NCI-H1694 treated with DMSO at 0.1 percent for 48 hours (cell line): ENCODE measurements around the gene ACAD9.
"Not testable (repeated sequence)": the region's sequence is repeated elsewhere in the genome, so short reads cannot be mapped to it uniquely, and the experiment has no call there.

ENCODE experiments used
- DNase-seq: peaks from one replicate; lab custom pipeline; 2025; lab: John Stamatoyannopoulos, UW

Gene ACAD9

DNA sequence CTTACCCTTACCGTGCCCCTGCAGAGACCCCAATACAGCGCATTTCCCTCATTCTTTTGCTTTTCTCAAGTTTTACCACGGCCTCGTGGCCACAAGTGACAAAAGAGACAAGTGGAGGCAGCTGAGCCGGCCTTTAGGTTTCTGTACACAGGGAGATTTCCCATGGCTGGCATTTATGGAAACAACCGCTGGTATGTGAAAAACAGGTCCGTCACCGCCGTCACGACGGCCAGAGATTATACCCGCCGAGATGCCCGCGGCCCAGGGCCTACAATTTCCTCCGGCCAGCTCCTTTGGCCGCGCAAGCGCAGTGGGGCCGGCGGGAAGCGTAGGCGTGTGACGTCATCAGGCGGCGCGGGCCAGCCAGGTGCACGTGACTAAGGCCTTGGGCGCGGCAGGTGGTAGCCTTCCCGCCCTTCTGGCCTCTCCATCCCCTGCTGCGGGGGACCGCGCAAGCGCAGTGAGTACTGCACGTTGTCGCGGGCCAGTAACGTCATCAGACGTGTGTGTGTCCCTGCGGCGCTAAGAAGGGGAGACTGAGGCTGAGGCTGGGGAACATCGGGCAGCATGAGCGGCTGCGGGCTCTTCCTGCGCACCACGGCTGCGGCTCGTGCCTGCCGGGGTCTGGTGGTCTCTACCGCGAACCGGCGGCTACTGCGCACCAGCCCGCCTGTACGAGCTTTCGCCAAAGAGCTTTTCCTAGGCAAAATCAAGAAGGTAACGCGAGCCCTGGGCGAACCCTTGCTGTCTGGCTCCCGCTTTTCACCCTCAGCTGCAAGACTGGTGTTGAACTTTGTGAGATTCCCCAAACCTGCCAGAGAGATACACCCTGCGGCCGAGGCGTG lies at the start of gene ACAD9:
ACAD9 (plus strand) TSS at position 496 of the 845 bp plus-strand sequence; CDS start at position 568, 72 bp downstream.
- peak; percentile 95 for DNase-seq

DNA sequence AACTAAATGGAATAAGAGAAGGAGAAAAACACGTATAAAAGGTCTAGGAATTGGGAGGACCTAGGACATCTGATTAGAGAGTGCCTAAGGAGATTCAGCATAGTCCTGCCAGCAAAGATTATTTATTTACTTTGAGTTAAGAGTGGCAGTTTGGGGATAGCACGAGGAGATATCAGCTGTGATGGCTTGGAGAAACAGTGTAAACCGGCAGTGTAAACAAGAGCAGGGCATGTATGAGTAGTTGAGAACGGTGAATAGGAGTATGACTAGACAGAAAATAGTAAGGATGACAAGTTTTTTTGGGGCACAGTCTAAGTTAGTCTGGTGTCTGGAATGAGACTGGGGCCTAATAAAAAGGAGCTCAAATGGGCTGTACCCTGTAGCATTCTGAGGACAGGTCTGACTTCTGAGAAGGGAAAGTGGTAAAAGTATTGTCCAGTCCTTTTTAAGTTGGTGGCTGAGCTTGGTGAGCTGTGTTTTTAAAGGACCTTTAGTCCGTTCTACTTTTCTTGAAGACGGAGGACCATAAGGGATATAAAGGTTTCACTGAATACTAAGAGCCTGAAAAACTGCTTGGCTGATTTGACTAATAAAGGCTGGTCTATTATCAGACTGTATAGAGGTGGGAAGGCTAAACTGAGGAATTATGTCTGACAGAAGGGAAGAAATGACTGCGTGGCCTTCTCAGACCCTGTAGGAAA lies 49.3 kb upstream of the ACAD9 start:
- not testable (repeated sequence) for DNase-seq

DNA sequence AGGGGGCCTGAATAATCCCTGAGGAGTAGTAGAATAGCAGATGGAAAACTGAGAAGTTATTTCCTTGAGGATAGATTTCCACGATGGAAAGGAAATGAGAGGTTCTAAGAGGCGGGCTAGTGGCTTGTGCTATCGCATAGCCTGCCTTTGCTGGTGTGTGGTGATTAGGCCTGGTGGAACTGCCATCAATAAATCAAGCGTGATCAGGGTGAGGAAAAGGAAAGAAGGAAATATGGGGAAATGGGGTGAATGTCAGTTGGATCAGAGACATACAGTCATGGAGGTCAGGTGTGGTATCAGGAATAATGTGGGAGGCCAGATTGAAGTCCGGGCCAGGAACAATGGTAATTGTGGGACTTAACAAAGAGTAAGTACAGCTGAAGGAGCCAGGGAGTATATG lies 48.7 kb upstream of the ACAD9 start:
- not testable (repeated sequence) for DNase-seq

DNA sequence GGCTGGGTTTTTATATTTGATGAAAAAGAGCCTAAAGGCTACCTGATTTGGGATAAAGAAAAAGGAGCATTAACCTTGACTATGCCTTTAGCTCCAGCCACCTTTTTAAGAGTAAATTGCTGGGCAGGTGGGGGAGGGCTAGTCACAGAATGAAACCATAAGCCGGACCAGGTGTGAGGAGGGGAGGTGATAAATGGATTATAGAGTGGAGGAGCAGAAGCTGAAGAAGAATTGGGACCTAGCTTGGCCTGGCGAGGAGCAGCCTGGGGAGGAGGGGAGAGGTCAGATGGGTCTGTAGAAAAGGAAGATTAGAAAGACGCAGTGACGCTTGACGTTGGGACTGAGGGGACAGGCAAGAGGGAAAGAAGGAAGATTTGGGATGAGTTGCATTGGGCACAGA lies 46.4 kb upstream of the ACAD9 start:
- DNase-seq, result not testable (repeated sequence)

DNA sequence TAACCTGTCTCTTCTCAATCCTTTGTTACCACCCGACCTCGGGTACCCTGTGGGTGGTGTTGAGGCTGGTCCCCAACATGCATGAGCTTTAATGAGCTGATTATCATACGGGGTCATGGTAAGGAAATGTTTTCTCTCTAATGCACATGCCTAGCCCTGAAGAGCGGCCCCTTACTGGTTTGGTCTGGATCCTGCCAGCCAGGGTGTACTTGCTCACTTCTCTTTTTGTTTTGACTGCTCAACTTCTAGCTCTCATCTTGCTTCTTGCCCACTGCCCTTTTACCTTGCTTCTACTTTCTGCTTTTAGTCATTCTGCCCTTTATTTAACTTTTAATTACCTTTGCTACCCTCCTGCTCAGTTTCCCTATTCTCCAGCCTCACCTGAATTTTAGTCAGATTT lies 44.3 kb upstream of the ACAD9 start:
- DNase-seq, result no peak

DNA sequence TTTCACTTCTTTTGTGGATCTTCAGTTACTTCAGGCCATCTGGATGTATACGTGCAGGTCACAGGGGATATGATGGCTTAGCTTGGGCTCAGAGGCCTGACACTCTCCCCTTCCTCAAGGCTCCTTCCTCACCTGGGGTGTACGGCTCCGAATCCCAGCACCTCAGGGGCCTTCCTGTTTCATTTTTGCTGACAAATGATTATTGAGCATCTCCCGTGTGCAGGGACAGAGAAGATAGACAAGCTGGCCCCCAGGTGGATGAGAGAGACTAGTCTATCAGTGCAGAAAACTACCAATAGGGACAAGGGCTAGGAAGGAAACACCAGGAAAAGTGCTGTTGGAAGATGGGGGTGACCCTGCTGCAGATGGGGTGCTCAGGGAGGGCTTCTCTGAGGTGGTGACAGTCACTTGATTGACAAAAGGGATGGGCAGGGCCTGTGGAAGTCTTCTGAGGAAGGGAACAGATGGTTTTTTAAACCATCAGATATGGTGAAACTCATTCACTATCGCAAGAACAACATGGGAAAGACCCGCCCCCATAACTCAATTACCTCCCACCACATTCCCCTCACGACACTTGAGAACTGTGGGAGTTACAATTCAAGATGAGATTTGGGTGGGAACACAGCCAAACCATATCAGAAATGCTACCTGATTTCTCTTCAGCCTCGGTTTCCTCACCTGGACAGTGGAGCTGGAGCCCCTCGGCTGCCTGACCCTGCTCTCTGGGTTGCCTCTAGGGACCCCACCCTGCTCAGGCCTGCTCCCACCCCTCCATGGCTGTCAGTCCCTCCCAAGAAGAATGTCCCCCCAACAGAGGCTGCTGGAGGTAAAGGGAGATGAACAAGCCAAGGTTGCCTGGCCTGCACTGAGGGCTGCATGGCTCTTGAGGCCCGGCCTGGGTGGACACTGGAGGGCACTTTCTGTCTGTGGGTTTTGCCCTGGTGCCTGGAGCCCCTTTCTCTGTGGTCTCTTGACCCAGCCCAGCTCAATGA lies 37.2 kb upstream of the ACAD9 start:
- no peak for DNase-seq

DNA sequence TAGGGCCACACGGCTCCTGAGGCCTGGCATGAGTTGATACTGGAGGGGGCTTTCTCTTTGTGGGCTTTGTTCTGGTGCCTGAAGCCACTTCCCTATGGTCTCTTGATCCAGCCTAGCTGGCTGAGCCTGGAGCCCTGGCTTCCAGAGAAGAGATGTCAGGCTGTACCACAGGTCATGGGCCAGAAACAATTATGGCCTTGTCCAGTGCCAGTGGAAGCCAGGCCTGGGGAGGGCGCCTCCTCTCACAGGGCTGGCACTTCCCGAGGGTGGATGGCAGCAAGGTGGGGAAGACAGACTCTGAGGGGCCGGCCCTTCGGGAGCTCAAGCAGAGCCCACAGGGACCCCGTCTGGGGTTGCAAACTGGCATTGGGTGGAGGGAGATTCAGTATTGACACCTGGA lies 34.9 kb upstream of the ACAD9 start:
- DNase-seq, result no peak

DNA sequence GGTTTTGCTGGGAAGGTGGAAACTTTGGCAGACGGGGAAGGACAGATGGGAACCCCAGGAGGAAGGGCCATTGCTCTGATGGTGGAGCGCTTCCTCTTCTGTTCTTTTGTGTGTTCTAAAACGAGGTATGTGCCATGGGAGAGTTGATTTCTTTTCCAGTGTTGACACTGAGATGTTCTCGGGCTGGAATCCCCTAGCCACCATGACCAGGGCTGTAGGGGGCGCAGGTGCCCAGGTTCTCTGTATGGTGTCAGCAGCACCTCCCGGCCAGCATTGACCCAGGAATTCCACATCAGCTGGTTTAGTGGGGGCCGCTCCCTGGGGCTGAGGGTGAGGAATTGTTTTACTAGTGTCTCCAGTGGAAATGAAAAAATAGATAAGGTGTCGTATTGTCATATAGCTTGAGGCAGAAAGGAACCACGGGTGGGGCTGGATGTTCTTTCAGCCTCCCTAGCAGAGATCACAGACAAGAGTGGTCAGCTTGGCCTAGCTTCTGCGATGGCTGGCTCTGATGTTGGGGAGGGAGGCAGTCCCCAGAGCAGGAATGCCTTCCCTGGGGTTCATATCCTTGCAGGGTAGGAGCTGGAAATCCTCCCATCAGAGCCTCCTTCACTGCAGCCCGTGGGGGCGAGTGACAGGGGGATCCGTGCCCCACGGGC lies 34.2 kb upstream of the ACAD9 start:
- DNase-seq, result no peak

DNA sequence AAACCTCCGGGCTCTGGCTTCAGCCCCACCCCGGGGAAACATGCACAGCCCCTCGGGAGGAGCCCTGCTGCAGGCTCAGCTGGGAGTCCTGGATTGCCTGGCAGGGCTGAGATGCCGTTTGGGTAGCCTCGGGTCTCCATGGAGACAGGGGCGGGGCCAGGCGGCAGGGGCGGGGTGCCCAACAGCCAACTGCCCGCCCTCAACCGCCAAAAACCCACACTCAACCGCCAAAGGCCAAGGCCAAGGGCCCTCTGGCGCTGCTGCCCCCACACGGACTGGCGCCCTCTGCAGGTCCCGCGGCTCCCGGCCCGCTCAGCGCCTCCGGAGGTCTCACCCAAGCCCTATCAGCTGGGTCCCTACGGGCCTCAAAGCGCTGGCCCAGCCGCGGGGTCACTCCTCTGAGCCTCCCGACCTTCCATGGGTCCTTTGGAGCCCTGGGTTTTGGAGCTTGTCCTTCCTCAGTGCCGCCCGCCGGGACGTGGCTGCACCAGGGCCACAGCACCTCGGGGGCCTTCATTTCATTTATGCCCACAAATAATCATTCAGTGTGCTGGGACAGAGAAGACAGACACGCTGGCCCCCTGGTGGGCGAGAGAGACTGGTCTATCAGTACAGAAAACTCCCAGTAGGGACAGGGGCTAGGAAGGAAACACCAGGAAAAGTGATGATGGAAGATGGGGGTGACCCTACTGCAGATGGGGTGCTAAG lies 33.5 kb upstream of the ACAD9 start:
- DNase-seq, result peak; percentile 30

DNA sequence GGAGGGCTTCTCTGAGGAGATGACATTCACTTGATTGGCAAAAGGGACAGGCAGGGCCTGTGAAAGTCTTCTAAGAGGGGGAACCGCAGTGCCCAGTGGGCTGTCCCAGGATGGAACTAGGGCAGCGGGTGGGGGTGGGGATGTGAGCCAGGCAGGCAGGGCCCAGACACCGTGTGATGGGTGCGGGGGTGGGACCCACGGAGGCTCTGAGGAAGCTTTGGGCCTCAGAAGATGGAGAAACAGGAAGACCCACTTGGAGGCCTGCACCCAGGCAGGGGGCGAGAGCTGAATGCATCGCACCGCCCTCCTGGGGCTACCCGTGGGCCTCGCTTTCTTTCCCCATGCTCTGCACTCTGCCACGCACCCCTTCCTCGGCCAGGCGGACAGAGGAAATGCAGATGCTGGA lies 32.9 kb upstream of the ACAD9 start:
- no peak for DNase-seq

DNA sequence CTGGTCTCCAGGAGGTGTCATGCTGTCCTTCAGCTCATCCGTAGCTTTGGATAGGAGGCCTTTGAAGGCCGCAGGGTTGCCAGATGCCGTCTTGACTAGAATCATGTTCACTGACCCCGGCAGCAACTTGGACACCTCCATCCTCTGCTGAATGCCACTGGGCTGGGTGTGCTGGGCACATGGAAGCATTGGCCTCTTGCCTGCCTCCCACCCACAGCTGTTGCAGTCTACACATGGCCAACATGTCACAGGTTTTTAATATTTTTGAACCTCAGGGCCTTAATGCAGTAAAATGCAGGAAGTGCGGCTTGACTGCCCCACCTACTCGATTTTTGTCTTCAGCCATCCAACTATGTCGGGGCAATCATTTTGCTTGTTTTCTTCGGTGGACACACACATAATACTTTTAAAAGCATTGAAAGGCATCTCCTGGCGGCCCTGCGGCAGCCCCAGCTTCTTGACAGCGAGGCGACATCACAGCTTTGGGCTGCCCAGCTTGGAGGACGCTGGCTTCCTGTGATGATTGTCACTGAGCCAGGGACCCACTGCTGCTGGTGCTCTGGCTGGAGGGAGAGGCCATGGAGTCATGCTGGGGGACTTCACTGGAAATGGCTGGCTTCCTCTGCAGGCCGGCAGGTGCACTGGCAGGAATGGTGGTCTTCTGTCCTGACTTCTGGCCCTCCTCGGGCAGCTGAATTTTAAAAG lies 31.6 kb upstream of the ACAD9 start:
- no peak for DNase-seq

DNA sequence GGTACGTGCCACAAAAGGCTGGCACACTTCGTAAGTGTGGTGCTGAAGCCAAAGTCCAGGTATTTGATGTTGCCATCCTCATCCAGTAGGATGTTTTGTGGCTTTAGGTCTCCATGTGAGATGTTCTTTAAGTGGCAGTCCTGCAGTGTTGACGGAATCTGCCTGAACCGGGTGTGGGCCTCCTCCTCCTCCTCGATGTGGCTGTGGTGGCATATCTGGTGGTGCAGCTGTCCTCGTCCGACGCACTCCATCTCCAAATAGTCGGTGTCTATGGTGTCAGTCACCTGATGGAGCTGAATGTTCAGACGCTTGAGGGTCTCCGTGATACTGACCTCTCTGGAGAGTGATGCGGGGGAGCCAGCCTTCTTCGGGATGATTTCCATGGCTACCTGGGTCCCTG lies 30.5 kb upstream of the ACAD9 start:
- DNase-seq, result no peak

DNA sequence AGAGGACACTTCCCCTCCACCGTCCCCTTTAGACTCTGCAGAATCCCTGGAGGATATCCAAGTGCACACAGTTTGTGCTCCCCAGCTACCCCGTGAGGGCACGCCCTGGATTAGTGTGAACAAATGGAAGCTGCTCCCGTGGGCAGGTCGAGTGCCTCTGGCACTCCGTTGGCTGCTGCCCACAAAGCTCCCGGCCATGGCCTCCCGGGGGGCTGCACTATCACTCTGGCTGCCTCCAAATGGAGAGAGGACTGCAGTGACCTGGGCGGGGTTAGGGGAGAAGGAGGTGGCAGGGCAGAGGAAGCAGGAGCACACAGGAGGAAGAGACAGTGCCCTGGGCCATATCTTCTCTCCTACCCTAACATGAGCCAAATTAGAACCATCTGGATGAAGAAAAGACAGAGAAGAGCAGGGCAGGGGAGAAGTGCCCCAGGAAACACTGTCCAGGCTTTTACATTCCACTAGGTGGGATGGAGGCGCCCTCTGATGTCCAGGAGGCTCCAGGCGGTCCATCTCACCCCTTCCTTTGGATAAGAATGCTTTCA lies 29.4 kb upstream of the ACAD9 start:
- DNase-seq, result no peak

DNA sequence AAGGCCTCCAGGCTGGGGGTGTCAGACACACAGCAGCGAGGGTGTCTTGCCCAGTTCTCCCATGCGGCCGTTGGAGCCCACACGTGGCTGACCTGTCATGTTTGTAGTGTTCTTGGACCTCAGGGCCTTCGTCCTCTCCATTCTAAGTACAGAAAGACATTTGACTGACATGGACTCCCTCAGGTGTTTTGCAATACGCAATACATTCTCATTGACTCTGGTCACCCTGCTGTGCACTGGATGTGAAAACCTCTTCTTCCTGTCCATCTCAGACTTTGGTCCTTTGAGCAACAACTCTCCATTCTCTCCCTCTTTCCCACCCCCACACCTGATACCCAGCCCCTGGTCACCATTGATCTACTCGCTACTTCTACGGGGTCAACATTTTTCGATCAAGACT lies 28.9 kb upstream of the ACAD9 start:
- DNase-seq, result no peak

DNA sequence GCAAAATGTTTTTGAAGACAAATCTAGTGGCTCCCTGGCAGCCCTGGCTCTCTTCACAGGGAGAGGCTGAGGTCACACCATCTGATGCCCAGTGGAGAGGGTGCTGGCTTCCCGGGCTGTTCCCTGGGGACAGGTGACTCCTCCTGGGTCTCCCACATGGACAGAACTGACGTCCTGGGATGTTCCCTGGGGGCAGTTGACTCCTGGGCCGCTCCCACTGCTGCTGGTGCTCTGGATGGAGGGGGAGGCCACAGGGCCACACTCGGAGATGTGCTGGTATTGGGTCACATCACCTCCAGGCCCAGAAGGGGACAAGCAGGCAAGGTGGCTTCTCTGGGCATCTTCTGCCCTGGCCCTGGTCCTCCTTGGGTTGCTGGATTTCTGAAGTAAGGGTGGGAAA lies 27.8 kb upstream of the ACAD9 start:
- DNase-seq, result no peak

DNA sequence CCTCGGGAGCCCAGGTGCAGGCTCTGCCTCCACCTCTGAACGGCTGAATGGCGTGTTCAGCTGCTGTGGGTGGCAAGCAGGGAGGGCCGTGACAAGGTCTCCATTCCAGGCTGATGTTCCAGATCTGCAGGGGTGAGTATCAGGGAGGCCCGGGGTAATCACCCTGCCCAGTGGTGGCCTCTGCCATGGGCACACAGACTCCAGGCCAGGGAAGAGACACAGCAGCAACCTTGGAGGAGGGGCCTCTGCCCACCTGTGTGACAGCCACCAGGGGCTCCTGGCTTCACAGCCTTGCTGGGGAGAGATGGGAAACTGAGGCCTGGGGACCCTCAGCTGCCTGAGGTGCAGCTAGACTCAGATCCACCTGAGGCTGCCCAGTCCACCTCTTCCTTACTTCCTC lies 25.6 kb upstream of the ACAD9 start:
- DNase-seq, result no peak

DNA sequence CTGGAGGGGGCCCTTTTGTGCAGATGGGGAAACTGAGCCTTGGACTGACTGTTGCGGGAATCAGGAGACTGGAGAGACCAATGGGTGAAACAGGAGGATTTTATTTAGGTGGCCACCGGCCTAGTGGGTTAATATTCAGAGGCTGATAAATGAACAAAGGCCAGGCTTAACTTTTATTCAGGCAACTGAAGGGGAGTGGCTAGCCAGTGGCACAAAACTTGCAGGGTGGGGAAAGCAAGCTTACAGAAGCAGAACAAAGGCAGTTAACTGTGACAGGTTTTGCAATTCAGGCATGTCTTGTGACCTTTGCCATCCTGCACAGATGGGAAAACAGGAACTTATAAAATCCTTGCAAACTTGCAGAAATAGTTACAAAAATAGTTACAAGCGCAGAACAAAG lies 24.9 kb upstream of the ACAD9 start:
- DNase-seq, result no peak

DNA sequence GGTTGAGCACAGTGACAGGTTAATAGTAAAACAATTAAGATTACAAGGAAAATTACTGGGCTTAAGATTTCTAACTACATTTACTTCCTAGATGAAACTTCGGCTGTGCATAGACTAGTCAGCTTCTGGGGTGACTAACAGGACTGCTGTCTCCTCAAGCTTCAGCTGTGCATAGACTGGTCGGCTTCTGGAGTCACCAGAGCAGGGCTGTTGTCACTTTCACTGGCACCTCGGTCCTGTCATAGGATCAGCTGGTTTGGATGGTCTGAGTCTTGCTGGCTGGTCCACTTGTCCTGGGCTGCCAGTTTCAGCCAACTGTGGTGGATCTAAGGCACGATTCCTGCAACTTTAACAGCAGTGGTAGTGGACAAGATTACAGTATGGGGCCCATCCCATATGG lies 23.9 kb upstream of the ACAD9 start:
- DNase-seq, result no peak

DNA sequence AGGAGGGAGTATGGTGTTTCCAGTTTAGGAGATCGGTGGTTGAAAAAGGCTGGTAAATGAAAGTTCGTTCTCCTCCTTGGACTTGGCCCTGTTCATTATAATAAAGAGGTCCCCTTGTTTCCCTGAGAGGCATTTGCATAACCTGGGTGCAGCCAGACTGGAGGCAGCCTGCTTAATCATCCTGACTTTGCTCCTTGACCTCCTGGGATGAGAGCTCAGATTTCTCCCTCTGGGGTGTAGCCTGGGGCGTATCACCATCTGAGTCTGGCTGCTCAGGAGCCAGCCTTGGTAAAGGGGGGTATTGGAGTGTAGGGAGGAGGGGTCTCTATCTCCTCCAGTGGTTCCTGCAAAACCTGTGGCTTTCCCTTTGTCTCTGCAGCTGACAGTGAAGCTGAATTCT lies 21.3 kb upstream of the ACAD9 start:
- no peak for DNase-seq

DNA sequence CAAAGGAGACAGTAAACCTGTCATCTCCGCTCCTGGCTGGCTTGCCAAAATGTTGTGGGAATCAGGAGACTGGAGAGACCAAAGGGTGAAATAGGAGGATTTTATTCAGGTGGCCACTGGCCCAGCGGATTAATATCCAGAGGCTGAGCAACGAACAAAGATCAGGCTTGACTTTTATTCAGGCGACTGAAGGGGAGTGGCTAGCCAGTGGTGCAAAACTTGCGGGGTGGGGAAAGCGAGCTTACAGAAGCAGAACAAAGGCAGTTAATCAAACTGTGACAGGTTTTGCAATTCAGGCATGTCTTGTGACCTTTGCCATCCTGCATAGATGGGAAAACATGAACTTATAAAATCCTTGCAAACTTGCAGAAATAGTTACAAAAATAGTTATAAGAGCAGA lies 19.8 kb upstream of the ACAD9 start:
- DNase-seq, result no peak
